HG03066 (cell line): ENCODE results near the gene EFR3B.

Source experiments
- ATAC-seq: cut with Tn5 transposase; IDR thresholded peaks from one replicate; pipeline ENCODE4 v1.9.1; 2021; ENCODE audit warnings: low read depth; ENCODE audit not compliant: unreplicated experiment

EFR3B gene

DNA sequence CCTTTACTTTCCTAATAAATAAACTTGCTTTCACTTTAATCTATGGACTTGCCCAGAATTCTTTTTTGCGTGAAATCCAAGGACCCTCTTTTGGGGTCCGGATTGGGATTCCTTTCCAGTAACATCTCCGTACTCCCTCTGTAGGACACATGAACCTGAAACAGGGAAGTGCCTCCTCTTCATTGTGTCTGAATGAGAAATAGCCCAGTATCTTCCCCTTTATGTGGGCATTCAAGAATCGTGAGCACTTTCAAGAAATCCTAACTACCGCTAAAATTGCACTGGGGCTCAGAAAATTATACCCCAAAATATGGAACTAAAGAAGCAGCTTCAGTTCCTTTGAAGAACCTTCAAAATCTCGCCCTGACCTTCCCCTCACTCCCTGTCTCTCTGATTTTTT lies 134.3 kb downstream of the EFR3B start:
- no peak for ATAC-seq

DNA sequence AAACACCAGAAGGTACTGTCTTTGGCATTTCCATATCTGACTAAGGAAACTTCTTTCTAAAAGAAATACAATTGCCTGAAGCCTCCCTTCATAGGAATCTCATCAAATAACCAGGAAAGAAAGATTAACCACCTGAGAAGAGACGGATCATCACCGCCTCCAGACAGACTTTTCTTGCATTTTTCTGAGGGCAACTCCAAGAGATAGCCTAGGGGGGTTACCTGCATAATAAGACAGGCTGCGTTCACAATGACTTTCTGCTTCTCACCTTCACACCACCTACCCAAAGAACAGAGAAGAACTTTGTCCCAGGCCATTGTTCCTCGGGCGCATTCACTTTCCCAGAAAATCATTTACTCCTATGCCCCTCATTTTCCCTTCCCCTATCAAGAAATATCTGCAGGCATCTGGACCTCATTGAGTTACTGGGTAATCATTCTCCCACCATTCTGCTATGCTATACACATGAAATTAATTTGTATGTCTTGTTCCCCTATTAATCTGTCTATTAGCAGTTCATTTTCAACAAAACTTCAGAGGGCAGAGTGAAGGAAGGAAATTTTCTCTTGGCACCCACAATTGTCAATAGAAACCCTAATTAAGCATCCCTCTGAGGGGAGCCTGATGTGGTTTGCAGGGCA lies 134.8 kb downstream of the EFR3B start:
- no peak for ATAC-seq

DNA sequence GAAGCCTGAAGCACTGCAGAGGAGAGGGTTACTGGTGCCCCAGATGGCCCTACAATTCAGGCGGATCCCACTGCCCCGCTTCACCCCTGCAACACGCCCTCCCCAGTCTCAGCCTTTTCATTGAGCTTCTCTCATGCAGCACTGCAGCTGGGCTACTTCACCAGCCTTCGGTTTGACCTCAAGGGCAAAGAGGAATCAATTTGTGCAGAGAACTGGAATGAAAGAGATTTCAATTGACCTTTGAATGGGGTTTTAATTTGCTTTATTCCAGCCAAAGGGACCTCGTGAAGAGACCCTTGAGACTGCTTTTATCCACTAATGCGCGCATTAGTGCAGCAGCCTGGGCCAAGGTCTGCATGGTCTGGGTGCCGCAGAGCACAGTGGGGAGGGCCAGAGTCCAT lies 135.3 kb downstream of the EFR3B start:
- ATAC-seq: no peak

DNA sequence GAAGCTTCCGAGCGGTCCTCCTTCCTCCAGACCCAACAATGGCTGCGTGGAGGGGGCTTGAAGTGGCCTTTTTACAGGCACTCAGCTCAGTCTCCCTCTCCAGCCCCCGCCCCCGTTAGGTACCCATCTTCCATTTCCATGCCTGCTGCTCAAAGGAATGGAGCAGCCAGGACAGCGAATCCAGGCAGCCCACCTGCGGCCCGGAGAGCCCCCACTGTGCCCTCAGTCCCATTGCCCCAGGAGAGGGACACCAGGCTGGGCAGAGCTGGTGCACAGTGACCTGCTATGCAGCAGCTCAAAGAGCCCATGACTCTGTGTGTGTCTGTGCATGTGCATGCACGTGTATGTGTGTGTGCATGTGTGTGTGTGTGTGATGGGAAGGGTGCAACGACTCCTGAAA lies 137.1 kb downstream of the EFR3B start:
- no peak for ATAC-seq

DNA sequence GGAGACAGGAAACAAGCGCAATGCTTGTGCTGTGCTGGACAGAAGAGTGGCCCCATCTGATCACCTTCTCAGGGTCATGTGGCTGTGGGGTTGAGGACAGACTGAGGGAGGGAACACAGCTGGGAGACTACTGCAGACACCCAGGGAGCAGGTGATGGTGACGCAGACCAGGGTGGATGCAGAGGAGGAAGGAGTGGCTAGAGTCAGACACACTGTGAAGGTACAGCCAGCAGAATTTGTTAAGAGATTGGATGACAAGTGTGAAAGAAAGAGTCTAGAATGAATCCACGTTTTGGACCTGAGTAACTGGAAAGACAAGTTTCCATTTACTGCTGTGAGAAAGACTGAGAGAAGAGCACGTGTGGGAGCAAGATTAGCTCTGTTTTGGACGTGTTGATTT lies 142.4 kb downstream of the EFR3B start:
- no peak for ATAC-seq

DNA sequence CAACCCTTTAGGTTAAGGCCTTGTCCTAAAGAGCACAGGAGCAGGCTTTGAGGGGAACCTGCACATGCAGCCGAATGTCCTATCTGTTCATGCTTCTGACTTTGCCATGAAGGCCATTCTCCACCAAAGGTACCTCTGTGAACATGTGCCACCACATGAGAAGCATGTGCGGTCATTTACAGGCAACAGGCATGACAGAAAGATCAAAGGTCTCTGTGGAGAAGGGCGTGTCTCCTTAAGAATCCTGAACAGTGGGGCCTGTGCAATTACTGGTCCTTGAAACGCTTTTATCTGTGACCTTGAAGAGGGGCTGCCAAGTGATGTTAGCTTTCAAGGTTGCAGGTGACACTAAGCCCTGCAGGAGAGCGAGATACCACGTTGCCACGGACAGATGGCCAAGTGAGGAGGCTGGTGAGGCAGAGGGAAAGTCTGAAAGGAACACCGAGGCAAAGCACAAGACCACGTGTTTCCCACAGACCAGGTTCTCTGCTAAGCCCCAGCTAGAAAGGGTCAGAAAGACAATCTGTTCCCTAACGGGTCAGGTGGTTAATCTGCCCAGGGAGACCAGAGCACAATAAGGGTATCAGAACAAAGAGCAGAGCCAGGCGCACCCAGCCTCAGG lies 146.0 kb downstream of the EFR3B start:
- ATAC-seq: no peak

DNA sequence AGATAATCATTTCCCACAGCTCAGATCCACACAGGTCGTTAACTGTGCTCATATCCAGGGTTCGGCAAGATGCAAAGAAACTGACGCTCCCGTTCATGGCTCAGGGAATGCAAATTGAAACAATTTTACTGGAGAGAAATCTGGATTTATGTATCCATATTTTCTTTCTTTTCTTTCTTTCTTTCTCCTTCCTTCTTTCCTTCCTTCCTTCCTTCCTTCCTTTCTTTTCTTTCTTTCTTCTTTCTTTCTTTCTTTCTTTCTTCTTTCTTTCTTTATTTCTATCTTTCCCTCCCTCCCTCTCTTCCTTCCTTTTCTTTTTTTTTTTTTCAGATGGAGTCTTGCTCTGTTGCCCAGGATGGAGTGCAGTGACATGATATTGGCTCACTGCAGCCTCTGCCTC lies 146.5 kb downstream of the EFR3B start:
- no peak for ATAC-seq

DNA sequence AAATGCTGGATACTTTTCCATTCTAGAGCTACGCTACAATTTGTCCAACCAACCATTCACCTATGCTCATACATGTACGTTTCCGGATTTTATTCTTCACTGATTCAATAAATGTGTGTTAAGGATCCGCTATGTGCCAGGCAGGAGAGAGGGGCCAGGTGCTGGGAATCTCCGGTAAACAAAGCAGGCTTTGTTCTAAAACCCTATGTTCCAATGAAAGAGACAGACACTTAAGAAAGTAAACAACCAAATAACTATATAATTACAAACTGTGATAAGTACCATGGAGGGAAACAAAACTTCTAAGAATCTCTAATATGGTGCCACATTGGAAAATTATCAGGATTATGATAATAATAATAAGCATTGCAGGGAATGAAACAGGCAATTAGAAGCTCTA lies 148.7 kb downstream of the EFR3B start:
- no peak for ATAC-seq

DNA sequence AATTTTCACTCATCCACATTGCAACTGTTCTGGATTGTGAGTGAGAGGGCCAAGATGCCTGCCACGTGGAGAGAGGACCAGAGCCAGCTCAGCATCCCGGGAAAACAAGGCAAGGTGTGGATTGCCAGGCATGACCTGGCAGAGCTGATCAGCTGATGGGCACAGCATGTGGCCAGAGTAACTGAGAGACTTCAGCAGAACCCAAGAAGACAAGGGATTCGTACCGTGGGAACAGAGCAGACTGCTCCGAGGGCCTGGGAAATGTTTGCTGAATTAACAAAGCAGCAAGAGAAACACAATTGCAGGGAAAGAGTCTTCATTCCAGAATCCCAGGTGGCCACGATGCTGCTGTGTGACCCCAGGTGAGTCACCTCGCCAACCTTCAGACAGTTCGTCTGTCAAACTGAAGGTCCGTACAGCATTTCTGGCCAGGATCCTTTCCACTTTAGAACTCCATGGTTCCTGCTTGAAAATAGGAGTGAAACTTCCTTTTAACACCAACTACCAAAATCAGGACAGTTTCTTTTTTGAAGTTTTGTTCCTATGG lies 152.8 kb downstream of the EFR3B start:
- ATAC-seq: no peak

DNA sequence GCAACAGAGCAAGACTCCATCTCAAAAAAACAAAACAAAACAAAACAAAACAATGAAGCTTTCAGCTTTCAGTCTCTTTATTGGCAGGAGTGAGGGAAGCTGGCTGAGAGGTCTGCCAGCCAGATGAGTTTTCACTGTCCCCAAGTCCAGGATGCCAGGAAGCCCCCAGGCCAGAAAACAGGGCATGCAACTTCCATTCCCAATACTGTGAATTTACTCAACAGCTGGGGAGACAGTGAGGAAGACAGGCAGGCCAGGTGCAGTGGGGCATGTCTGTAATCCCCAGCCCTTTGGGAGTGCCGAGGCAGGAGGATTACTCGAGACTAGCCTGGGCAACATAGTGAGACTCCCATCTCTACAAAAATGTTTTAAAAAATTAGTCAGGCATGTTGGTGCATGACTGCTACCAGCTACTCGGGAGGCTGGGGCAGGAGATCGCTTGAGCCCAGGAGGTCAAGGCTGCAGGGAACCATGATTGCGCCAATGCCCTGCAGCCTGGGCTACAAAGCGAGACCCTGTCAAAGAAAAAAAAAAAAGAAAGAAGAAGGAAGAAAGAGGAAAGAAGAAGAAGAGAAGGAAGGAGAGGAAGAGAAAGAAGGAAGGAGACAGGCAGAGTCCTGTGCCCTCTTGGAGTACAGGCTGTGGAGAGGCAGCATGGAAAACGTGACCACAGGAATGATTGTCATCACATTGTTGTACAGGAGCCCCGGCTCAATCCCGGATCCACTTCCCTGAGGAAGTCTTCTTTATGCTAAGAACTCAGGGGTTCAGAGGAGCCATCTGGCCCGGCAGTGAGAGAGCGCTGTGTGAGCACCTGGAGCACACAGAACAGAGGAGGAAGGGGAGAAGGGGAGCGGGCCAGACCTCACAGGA lies 155.7 kb downstream of the EFR3B start:
- ATAC-seq: no peak

DNA sequence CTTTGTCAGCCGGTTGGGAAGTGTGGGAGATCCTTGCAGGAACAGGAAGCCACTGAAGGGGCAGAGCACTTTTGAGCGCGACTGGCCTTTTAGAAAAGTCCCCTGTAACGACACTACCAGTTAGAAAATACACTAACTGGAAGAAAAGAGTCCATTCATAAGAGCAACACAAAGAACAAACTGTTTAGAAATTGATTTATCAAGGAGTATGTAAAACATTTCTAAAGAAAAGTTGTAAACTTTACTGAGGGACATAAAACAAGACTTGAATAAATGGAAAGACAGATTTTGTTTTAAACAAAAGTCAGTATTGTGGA lies 156.3 kb downstream of the EFR3B start:
- ATAC-seq: no peak

DNA sequence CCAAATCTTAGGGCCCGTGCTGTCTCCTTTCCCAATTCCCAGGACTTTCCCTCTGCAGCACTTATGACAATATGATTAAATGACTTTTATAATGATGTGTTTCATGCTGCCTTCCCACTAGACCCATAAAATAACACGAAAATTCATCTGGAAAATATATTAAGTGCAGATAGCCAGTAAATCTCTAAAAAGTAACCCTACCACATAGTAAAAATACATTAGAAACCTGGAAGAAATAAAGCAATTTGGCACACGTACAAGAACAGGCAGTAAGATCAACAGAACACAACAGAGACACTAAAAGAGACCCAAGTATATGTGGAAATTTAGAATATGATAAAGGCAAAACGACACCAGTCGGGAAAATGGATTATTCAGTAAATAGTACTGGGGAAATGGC lies 156.7 kb downstream of the EFR3B start:
- ATAC-seq: no peak

DNA sequence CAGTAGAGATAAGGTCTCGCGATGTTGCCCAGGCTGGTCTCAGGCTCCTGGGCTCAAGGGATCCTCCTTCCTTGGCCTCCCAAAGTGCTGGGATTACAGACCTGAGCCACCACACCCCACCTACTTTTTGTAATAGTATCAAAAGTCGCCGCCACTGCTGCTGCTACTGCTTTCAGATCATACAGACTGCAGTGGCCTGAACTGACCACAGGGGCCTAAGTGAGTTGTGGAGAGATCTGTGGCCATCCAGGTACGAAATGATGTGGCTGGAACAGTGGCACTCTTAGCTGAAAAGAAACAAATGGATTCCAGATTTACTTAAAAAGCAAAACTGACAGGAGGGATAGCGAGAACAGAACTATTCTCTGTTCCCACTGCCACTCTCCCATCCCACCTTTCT lies 159.4 kb downstream of the EFR3B start:
- no peak for ATAC-seq

DNA sequence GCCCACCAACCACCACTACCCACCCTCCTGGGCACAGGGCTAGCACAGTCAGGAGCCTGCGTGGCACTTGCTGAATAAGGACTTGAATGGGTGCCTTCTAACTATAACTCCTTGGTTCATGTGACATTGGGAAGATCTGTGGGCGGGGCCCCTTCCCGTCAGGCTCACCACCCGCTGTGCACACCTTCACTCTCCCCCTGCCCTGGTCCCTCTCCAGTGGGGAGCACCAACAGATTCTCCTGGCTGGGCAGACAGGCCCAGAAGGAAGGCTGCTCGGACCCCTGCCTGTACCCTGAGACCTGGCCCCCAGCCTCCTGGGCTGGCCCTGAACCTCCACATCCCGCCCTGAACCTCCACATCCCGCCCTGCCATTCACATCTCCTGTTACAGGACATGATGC lies 159.9 kb downstream of the EFR3B start:
- ATAC-seq: no peak

DNA sequence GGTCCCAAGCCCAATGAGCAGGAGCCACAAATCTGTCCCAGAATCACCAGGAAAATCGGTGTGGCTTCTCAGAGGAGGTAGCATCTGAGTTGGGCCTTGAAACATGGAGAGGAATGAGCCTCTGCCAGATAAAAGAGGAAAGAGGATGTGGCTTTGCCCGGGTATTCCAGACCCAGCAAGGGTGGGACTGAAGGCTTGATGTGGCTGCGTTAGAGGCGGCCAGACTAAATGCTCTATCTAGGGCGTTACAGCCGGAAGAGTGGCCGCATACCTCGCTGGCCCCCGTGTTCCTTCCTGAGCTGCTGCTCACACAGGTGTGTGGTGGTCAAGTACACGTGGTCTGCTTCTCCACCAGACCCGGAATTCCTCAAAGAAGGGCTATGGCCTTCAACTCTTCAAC lies 160.4 kb downstream of the EFR3B start:
- no peak for ATAC-seq

DNA sequence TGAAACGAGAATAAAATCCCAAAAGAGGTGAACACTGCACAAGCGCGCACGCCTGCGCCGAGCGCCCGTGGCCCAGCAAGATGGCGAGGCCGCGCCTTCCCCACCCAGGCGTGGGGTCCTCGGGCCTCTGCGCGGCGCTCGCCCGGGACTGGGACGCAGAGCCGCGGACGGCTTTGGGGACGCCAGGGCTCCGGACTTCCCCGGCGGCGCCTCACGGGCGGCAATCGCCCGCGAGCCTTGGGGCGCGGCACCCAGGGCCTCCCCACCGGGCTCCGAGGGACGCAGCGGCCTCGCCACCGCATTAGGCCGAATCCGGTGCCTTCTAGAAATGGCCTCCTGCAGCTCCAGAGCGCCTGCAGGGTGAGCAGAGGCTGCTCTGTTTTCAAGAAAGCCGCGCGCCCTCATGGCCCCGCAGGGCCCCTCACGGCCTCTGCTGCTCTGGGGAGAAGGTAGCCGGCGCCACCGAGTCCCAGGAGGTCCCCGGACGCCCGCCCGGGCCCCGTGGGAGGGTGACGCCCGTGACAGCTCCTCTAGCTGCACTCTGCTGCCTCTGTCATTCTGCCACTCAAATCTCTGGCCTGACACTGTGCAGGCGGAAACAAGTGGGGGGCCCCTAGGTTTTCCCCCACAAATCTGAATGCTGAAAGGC lies 162.4 kb downstream of the EFR3B start:
- no peak for ATAC-seq

DNA sequence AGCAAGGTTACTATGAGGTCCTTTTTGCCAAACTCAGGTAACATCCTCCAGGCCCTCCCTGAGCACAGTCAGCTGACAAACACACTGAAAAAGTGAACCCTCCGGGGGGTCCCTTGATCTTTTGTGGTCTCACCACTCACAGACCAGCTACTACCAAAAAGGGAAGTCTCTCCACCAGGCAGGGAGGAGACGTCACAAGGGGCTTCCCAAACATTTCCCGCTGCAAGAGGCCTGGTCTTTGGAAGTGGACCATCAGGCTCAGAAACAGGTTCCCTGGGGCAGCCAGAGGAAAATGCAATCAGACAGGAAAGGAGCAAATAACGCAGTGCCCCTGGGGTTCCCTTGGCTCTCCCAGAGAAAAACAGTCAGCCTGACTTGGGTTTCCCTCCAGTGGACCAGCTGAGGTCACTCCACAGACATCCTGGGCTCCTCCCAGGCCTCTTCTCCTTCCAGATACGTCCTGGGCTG lies 165.2 kb downstream of the EFR3B start:
- no peak for ATAC-seq
